ENCODE results near the gene SPATS2.

- TF ChIP-seq TEAD4 (IDR thresholded peaks at IDR 0.05) (no peak), NFIC (IDR thresholded peaks at IDR 0.05) (no peak), USF1 (IDR thresholded peaks at IDR 0.05) (no peak), ZBTB7A (IDR thresholded peaks at IDR 0.05; ENCODE audit: low read depth) (no peak), REST (IDR thresholded peaks at IDR 0.05; ENCODE audit: low read depth) (no peak)
Measured at GRCh38 chr12:49476091-49476490, 108.8 kb downstream of the SPATS2 start.

Data from Ishikawa (cell line).